ENCODE measurements around the gene ISCU.

ISCU gene

DNA sequence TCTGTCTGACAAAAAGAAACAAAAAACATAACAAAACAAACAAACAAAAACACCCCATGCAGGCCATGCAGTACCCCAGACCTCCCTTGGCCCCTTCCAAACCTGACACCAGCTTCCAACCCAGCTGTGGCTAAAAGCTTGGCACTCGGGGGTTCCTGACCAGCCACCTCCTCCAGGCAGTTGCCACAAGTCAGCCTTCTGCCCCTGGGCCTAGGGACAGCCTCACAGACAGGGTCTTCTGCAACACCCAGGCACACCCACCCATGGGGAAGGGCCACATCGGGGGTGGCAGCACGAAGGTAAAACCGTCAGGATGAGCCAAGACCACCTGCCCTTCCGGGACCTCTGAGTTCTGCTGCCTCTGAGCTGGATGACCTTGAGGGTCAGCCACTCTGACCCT lies 46.2 kb downstream of the ISCU start:
- no peak overlapping the region for H3K4me3 ChIP-seq (replicated peaks; ENCODE audit: low read depth, low read length)
- no peak for DNase-seq (ENCODE audit: low read depth)
- TF ChIP-seq, protein P1, sequence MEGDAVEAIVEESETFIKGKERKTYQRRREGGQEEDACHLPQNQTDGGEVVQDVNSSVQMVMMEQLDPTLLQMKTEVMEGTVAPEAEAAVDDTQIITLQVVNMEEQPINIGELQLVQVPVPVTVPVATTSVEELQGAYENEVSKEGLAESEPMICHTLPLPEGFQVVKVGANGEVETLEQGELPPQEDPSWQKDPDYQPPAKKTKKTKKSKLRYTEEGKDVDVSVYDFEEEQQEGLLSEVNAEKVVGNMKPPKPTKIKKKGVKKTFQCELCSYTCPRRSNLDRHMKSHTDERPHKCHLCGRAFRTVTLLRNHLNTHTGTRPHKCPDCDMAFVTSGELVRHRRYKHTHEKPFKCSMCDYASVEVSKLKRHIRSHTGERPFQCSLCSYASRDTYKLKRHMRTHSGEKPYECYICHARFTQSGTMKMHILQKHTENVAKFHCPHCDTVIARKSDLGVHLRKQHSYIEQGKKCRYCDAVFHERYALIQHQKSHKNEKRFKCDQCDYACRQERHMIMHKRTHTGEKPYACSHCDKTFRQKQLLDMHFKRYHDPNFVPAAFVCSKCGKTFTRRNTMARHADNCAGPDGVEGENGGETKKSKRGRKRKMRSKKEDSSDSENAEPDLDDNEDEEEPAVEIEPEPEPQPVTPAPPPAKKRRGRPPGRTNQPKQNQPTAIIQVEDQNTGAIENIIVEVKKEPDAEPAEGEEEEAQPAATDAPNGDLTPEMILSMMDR (IDR thresholded peaks at IDR 0.05; ENCODE audit: low read length, missing control alignments) = no peak

DNA sequence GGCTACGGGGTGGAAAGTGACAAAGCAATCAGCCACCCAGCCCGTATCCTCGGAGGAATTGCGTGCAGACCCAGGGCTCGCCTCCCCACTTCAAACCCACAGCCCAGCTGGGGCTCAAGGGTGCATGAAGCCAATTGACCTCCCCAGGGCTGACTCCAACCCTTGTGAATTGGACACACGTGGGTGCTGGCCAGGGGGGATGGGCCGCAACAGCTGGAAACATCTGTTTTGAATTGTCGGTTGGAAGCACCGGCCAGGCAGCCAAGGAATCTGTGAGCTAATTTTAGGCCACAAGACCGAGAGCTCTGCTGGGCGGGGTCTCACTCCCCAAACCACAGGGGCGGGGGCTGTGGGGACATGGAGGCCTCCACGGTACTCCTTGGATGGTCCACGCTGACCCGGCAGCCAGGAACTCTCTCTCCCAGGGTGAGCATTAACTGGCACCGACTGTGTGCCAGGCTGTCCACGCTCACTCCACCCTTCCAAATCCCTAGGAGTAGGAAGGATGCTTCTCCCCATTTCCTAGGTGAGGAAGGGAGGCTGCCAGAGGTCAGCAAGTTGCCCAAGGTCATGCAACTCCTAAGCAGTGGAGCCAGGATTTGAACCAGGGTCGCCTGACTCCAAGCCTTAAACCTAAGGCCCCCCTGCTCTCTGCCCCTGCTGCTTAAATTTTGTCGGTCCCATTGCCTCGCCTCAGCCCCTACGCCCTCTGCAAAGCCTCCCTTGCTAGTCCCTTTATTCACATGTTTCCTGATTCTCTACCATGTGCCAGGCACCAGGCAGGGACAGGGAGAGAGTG lies 47.3 kb downstream of the ISCU start:
- DNase-seq (ENCODE audit: low read depth) = peak; percentile 74
- no peak overlapping the region for H3K4me3 ChIP-seq (replicated peaks; ENCODE audit: low read depth, low read length)
- TF ChIP-seq, protein P1 (IDR thresholded peaks at IDR 0.05; ENCODE audit: low read length, missing control alignments) = no peak

DNA sequence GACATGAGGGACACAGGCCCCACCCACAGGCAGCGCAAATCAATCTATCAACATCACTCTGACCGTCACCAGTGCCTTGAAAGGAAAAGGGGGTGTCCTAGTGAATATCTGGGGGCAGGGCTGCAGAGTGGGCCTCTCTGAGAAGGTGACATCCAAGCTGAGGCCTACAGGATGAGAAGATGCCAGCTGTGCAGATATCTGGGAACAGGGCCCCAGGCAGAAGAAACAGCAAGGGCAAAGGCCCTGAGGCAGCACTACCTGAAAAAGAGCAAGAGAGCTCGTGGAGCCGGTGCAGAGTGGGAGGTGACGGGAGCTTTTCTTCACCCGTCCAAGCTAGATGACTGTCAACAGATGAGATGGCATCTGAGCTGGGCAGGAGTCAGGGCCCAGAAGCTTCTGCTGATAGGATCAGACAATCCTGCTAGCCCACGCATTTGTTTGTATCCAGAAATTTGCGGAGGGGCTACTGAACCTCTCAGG lies 48.0 kb downstream of the ISCU start:
- no peak overlapping the region for H3K4me3 ChIP-seq (replicated peaks; ENCODE audit: low read depth, low read length)
- TF ChIP-seq, protein P1 (IDR thresholded peaks at IDR 0.05; ENCODE audit: low read length, missing control alignments) = no peak
- DNase-seq (ENCODE audit: low read depth) = no peak

DNA sequence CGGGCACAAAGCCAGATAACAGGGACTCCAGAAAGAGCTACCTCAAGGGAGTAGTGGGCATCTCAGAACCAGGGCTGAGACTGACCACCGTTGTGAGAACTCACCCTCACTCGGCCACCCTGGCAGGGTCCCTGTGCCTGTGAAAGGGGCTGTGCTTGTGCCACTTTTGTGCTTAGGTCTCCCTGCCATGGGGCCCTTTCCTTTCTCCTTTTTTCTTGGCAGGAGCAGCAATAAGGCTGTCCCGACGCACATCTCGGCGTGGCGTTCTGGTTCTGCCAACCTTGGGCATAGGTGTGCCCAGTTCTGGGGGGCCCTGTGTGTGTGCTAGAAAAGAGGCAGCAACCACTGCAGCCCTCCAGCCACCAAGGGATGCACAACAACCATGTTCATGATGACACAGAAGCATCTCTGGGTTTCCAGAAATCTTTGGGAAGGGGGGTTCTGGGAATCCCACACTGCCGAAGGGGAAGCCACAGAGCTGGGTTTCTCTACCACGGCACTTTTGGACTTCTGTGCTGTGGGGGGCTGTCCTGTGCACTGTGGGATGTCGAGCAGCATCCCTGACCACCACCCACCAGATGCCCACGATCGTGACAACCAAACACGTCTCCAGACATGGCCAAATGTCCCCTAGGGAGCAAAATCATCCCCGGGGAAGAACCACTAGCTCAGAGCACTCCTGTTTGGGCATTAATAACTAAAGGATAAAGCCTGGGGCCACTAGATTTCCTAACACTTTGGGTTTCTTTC lies 48.6 kb downstream of the ISCU start:
- no peak for DNase-seq (ENCODE audit: low read depth)
- TF ChIP-seq, protein P1 (IDR thresholded peaks at IDR 0.05; ENCODE audit: low read length, missing control alignments) = no peak

DNA sequence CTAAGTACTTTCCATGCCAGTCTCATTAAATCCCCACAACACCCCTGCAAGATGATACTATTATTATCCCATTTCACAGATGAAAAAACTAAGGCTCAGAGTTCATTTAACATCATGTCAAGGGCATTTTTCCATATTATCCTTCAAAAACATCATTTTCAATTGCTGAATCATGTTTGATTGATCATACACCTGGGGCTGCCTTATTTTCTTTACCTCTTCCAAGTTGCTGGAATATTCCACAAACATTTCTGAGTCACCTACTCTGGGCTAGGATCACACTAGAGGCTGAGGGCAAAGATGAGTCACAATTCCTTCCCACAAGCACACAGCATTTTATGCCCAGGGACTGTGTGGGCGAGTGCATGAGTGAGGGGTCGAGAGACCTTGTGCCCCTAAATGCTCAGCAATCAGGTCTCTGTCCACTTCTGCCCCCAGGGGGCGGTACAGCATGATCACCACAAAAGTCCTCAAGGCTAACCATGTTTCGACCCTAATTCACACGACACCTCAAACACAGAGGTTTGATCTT lies 49.6 kb downstream of the ISCU start:
- no peak overlapping the region for H3K4me3 ChIP-seq (replicated peaks; ENCODE audit: low read depth, low read length)
- DNase-seq (ENCODE audit: low read depth) = peak; percentile 56
- TF ChIP-seq, protein P1 (IDR thresholded peaks at IDR 0.05; ENCODE audit: low read length, missing control alignments) = peak; percentile 50

More for the DNA sequence above, 48.6 kb downstream of the ISCU start:
- H3K4me3 ChIP-seq (replicated peaks; ENCODE audit: low read depth, low read length) = no peak overlapping the region

DNA sequence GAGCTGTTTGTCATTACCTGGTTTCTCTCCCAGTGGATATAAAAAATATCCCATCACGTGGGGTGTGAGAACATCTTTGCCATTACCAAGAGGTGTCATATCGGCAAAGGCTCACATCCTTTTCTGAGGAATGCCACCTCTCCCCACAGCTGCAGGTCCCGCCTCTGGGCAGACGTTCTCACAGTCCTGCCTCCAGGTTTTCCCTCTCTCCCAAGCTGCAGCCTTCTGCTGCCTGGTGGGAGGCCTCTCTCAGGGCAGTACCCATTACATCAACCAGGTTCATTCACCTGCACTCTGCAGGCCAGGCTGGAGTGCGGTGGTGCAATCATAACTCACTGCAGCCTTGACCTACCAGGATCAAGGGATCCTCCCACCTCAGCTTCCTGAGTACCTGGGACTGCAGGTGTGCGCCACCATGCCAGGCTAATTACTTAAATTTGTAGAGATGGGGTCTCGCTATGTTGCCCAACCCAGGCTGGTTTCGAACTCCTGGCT lies 50.4 kb downstream of the ISCU start:
- no peak overlapping the region for H3K4me3 ChIP-seq (replicated peaks; ENCODE audit: low read depth, low read length)
- no peak for DNase-seq (ENCODE audit: low read depth)
- TF ChIP-seq, protein P1 (IDR thresholded peaks at IDR 0.05; ENCODE audit: low read length, missing control alignments) = no peak
